IMR-90 (cell line): ENCODE measurements around the gene PXK. TPM values are rescaled to one million over a fixed set of nuclear protein-coding genes. Genes with fewer than 3 reads are reported as not detected.
A peak's percentile ranks its signal among the peaks of the same experiment; 100 is the strongest.

Source experiments
- ATAC-seq: fragments of 200-7000 bp; cut with Tn5 transposase; 2 replicates; pipeline ENCODE4 v1.9.1; 2020; ENCODE audit warnings: low read depth, mild to moderate bottlenecking, moderate library complexity
- BruUV-seq: library from RNA; stranded (reverse); fragments of 400-500 nt; replicated peaks from 2 replicates; lab custom pipeline; 2021; lab: Mats Ljungman, UMichigan
- CTCF ChIA-PET: fragments of 300-600 bp; formaldehyde crosslinking; extraction: SDS; loops from one replicate; lab custom pipeline; 2021; ENCODE audit warnings: antibody characterized with exemption; lab: Yijun Ruan, JAX
- POLR2A ChIA-PET: fragments of 300-600 bp; sonication (Branson Sonifier 250); formaldehyde crosslinking; loops from one replicate; lab custom pipeline; 2022; ENCODE audit warnings: antibody characterized with exemption; ENCODE audit not compliant: unreplicated experiment; lab: Charles Lee
- DNase-seq: peaks from one replicate; pipeline ENCODE4 v3.0.0; 2013
- H2AFZ ChIP-seq: replicated peaks from 2 replicates; pipeline ENCODE3; 2013; ENCODE audit warnings: low read length, mild to moderate bottlenecking; ENCODE audit not compliant: poor library complexity
- H2AK5ac ChIP-seq: 2 replicates; pipeline ENCODE4 v1.6.1; 2013; ENCODE audit warnings: low read depth, low read length, inconsistent platforms
- H2AK9ac ChIP-seq: replicated peaks from 2 replicates; pipeline ENCODE3; 2013; ENCODE audit warnings: mild to moderate bottlenecking, low read depth, low read length, moderate library complexity; ENCODE audit not compliant: poor library complexity
- H2BK120ac ChIP-seq: 2 replicates; pipeline ENCODE4 v1.6.1; 2013; ENCODE audit warnings: low read depth, low read length, inconsistent platforms
- H2BK15ac ChIP-seq: 3 replicates; pipeline ENCODE4 v1.6.1; 2013; ENCODE audit warnings: low read depth, low read length, inconsistent platforms
- H2BK20ac ChIP-seq: 2 replicates; pipeline ENCODE4 v1.6.1; 2013; ENCODE audit warnings: low read depth, mild to moderate bottlenecking, inconsistent platforms, low read length, moderate library complexity
- H2BK5ac ChIP-seq: 2 replicates; pipeline ENCODE4 v1.6.1; 2013; ENCODE audit warnings: mild to moderate bottlenecking, low read depth, low read length, inconsistent platforms; ENCODE audit not compliant: poor library complexity, severe bottlenecking
- H3K14ac ChIP-seq: replicated peaks from 2 replicates; pipeline ENCODE4 v1.6.1; 2013; ENCODE audit warnings: low read depth, low read length, inconsistent platforms
- H3K18ac ChIP-seq: 2 replicates; pipeline ENCODE4 v1.6.1; 2013; ENCODE audit warnings: low read depth, low read length, control low read depth
- H3K23ac ChIP-seq: 2 replicates; pipeline ENCODE4 v1.6.1; 2013; ENCODE audit warnings: low read depth, low read length, inconsistent platforms
- H3K27ac ChIP-seq: 2 replicates; pipeline ENCODE4 v1.5.1; 2013; ENCODE audit warnings: mild to moderate bottlenecking, control low read depth, low read length; ENCODE audit not compliant: insufficient read depth
- H3K27me3 ChIP-seq: 2 replicates; pipeline ENCODE4 v1.6.1; 2013; ENCODE audit warnings: low read length; ENCODE audit not compliant: control insufficient read depth, insufficient read depth
- H3K36me3 ChIP-seq: 2 replicates; pipeline ENCODE4 v1.6.1; 2013; ENCODE audit warnings: low read length, mixed read lengths; ENCODE audit not compliant: control insufficient read depth, insufficient read depth
- H3K4ac ChIP-seq: 2 replicates; pipeline ENCODE4 v1.6.1; 2013; ENCODE audit warnings: low read depth, low read length, inconsistent platforms
- H3K4me1 ChIP-seq: 2 replicates; pipeline ENCODE4 v1.6.1; 2013; ENCODE audit warnings: low read length, mixed read lengths; ENCODE audit not compliant: control insufficient read depth, insufficient read depth
- H3K4me2 ChIP-seq: 2 replicates; pipeline ENCODE4 v1.6.1; 2013; ENCODE audit warnings: low read depth, mild to moderate bottlenecking, control low read depth, low read length, moderate library complexity
- H3K4me3 ChIP-seq: 2 replicates; pipeline ENCODE4 v1.5.1; 2013; ENCODE audit warnings: low read depth, mild to moderate bottlenecking, control low read depth, low read length, moderate library complexity; ENCODE audit not compliant: insufficient read depth
- H3K56ac ChIP-seq: 2 replicates; pipeline ENCODE4 v1.6.1; 2013; ENCODE audit warnings: low read length, inconsistent platforms; ENCODE audit not compliant: insufficient read depth; ENCODE audit errors: extremely low read depth
- H3K79me1 ChIP-seq, 2 experiments: 2 replicates each; pipeline ENCODE4 v1.6.1; 2013; ENCODE audit warnings: low read length in 2 of 2, inconsistent platforms in 1 of 2, low read depth in 1 of 2
- H3K9ac ChIP-seq: 2 replicates; pipeline ENCODE4 v1.6.1; 2013; ENCODE audit warnings: low read depth, low read length, control low read depth
- H3K9me1 ChIP-seq: 2 replicates; pipeline ENCODE4 v1.6.1; 2013; ENCODE audit warnings: low read length, inconsistent platforms; ENCODE audit not compliant: insufficient read depth
- H3K9me3 ChIP-seq: 2 replicates; pipeline ENCODE4 v1.6.1; 2013; ENCODE audit warnings: low read length; ENCODE audit not compliant: control insufficient read depth, insufficient read depth
- H4K20me1 ChIP-seq: 2 replicates; pipeline ENCODE4 v1.6.1; 2013; ENCODE audit warnings: low read length, inconsistent platforms; ENCODE audit not compliant: insufficient read depth
- H4K5ac ChIP-seq: 2 replicates; pipeline ENCODE4 v1.6.1; 2013; ENCODE audit warnings: mild to moderate bottlenecking, low read depth, low read length, control low read depth
- H4K8ac ChIP-seq, 2 experiments: 2 replicates each; pipeline ENCODE4 v1.6.1; 2013; ENCODE audit warnings: low read depth in 2 of 2, low read length in 2 of 2, control low read depth in 1 of 2, inconsistent platforms in 1 of 2
- H4K91ac ChIP-seq: 2 replicates; pipeline ENCODE4 v1.6.1; 2013; ENCODE audit warnings: low read depth, low read length, inconsistent platforms; ENCODE audit not compliant: insufficient read depth
- BHLHE40 ChIP-seq: fragments of 150-350 bp; IDR thresholded peaks from 2 replicates; pipeline ENCODE4 v1.6.1; 2016; ENCODE audit warnings: mild to moderate bottlenecking, low read depth, low read length
- FOS ChIP-seq: fragments of 150-350 bp; IDR thresholded peaks from 2 replicates; pipeline ENCODE4 v1.6.1; 2016; ENCODE audit warnings: low read depth, low read length
- MAFK ChIP-seq: IDR thresholded peaks from 2 replicates; pipeline ENCODE4 v1.6.1; 2012; ENCODE audit warnings: low read depth, low read length, improper control_type of control experiment
- MXI1 ChIP-seq: IDR thresholded peaks from 2 replicates; pipeline ENCODE4 v1.6.1; 2012; ENCODE audit warnings: low read depth, mild to moderate bottlenecking, low read length, moderate library complexity, borderline replicate concordance
- POLR2A ChIP-seq: IDR thresholded peaks from 2 replicates; pipeline ENCODE4 v1.6.1; 2012; ENCODE audit warnings: mild to moderate bottlenecking, low read depth, low read length
- RAD21 ChIP-seq: IDR thresholded peaks from 2 replicates; pipeline ENCODE4 v1.6.1; 2012; ENCODE audit warnings: low read length, improper control_type of control experiment
- RFX5 ChIP-seq: IDR thresholded peaks from 2 replicates; pipeline ENCODE4 v1.8.0; 2012; ENCODE audit warnings: low read depth, mild to moderate bottlenecking, low read length, moderate library complexity
- SMC3 ChIP-seq: fragments of 150-350 bp; IDR thresholded peaks from 2 replicates; pipeline ENCODE4 v1.6.1; 2016; ENCODE audit warnings: low read depth, mild to moderate bottlenecking, antibody characterized with exemption, low read length, moderate library complexity
- USF2 ChIP-seq: fragments of 150-350 bp; IDR thresholded peaks from 2 replicates; pipeline ENCODE4 v1.6.1; 2017; ENCODE audit warnings: mild to moderate bottlenecking, antibody characterized with exemption, low read length, low read depth
- WGBS, 2 experiments: methylation state at CpG; one replicate each; pipeline versions ENCODE4 v1.1.5 to v1.1.7; 2013; ENCODE audit warnings: missing lambda C conversion rate in 2 of 2; ENCODE audit not compliant: insufficient read length in 1 of 2; ENCODE audit errors: extremely low coverage in 2 of 2; 5-methylcytosine and 5-hydroxymethylcytosine counted together
- dilution Hi-C: fragments of 300-500 bp; cut with HindIII; formaldehyde crosslinking; loops from one replicate; pipeline ENCODE4 v1.14.3; 2018; ENCODE audit warnings: low sequenced_read_pairs; ENCODE audit not compliant: unreplicated experiment
- in situ Hi-C: fragments of 300-500 bp; cut with MboI; formaldehyde crosslinking; loops from 3 replicates; pipeline ENCODE4 v1.14.3; 2019; ENCODE audit warnings: low sequenced_read_pairs, inconsistent platforms, mixed read lengths
- intact Hi-C: fragments of 100-400 bp; cut with micrococcal nuclease; formaldehyde crosslinking; loops from 2 replicates; pipeline ENCODE4 v1.10.0; 2022
- polyA plus RNA-seq, 3 experiments: library from polyadenylated mRNA; depleted of rRNA; stranded (reverse); fragments of >200 nt; gene quantifications; 2 replicates each; pipeline ENCODE4 v1.2.3, GENCODE V29; 2012; ENCODE audit warnings: low replicate concordance in 1 of 3
- total RNA-seq: library from RNA; depleted of rRNA; stranded (reverse); fragments of >200 nt; gene quantifications from 2 replicates; pipeline ENCODE4 v1.2.3, GENCODE V29; 2012
- TF ChIP-seq, protein P1 (sequence below): fragments of 150-350 bp; IDR thresholded peaks from 2 replicates; pipeline ENCODE4 v1.6.1; 2016; ENCODE audit warnings: low read depth, mild to moderate bottlenecking, low read length, moderate library complexity, borderline replicate concordance
- TF ChIP-seq, protein P2 (sequence below): conservative IDR thresholded peaks from 2 replicates; pipeline ENCODE4 v1.5.1; 2012; ENCODE audit warnings: mild to moderate bottlenecking, low read depth, low read length, improper control_type of control experiment

The PXK gene
- total and polyA plus RNA-seq, 2 of the 4 experiments (the other 2 are of a cell fraction): 14.3 to 17.7 TPM

GRCh38 chr3:58349792-58350626, 17.3 kb downstream of the PXK start:
- POLR2A ChIA-PET: interaction anchor here (1.4 kb wide), 1 partner anchor 14 kb away, joined by 3 read pairs; no protein-coding TSS in a partner anchor
- H3K9me3 ChIP-seq: no peaks in the 10 kb centered on the region
- ATAC-seq: peak; percentile 7; the same call in 1 of the 2 replicates
- H2AK9ac ChIP-seq: peak overlapping the region; percentile 4
- peak overlapping the region; percentile 44; the same call in 1 of the 2 replicates for H3K14ac ChIP-seq
- peak overlapping the region; percentile 19 for H2AFZ ChIP-seq
- intact Hi-C loops: loop anchor here (5.0 kb wide), 1 partner anchor 37 kb away; no protein-coding TSS in a partner anchor
- no peak overlapping the region for H3K9ac ChIP-seq
- no CpG with 5 or more reads among the region's 7 CpGs for WGBS, 2 experiments
- peak overlapping the region; percentile 63 for H2BK5ac ChIP-seq
- peak overlapping the region; percentile 67; the same call in 1 of the 2 replicates for H3K4me2 ChIP-seq
- H2BK120ac ChIP-seq: peak overlapping the region; percentile 67
- H3K36me3 ChIP-seq: peaks cover 9% of the 10 kb centered on the region; the same call in 1 of the 2 replicates
- dilution Hi-C loops: no loop called here
- peak overlapping the region; percentile 4; the same call in 1 of the 2 replicates for H3K27ac ChIP-seq
- peak overlapping the region; percentile 27 for H4K5ac ChIP-seq
- peak overlapping the region; percentile 53 for H3K23ac ChIP-seq
- H2BK15ac ChIP-seq: peak overlapping the region; percentile 24; the same call in 1 of the 3 replicates
- peaks cover 13% of the 10 kb centered on the region; the same call in 1 of the 2 replicates for H4K20me1 ChIP-seq
- peaks cover 48 to 71% of the 10 kb centered on the region in 2 experiments for H3K79me1 ChIP-seq
- DNase-seq: no peak
- H2BK20ac ChIP-seq: peak overlapping the region; percentile 56
- peak overlapping the region; percentile 12; the same call in 1 of the 2 replicates for H4K91ac ChIP-seq
- H3K4ac ChIP-seq: peak overlapping the region; percentile 76
- no peaks in the 10 kb centered on the region for H3K27me3 ChIP-seq
- peaks cover 11% of the 10 kb centered on the region for H3K4me1 ChIP-seq
- H3K9me1 ChIP-seq: peaks cover 19% of the 10 kb centered on the region
- peak overlapping the region in 1 of 2 experiments; percentile 69; a peak in 1 of 4 replicates for H4K8ac ChIP-seq
- CTCF ChIA-PET: interaction anchor here (0.9 kb wide), 1 partner anchor 38 kb away, joined by 3 read pairs; no protein-coding TSS in a partner anchor
- no peak overlapping the region for H3K4me3 ChIP-seq
- in situ Hi-C loops: no loop called here
- H3K56ac ChIP-seq: no peak overlapping the region
- no TSS peak for BruUV-seq
- no peak for TF ChIP-seq POLR2A
- no peak for TF ChIP-seq MXI1
- no peak for TF ChIP-seq RAD21
- TF ChIP-seq, protein P1, sequence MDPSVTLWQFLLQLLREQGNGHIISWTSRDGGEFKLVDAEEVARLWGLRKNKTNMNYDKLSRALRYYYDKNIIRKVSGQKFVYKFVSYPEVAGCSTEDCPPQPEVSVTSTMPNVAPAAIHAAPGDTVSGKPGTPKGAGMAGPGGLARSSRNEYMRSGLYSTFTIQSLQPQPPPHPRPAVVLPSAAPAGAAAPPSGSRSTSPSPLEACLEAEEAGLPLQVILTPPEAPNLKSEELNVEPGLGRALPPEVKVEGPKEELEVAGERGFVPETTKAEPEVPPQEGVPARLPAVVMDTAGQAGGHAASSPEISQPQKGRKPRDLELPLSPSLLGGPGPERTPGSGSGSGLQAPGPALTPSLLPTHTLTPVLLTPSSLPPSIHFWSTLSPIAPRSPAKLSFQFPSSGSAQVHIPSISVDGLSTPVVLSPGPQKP: no peak
- no peak for TF ChIP-seq USF2
- no peak for TF ChIP-seq SMC3
- TF ChIP-seq, protein P2, sequence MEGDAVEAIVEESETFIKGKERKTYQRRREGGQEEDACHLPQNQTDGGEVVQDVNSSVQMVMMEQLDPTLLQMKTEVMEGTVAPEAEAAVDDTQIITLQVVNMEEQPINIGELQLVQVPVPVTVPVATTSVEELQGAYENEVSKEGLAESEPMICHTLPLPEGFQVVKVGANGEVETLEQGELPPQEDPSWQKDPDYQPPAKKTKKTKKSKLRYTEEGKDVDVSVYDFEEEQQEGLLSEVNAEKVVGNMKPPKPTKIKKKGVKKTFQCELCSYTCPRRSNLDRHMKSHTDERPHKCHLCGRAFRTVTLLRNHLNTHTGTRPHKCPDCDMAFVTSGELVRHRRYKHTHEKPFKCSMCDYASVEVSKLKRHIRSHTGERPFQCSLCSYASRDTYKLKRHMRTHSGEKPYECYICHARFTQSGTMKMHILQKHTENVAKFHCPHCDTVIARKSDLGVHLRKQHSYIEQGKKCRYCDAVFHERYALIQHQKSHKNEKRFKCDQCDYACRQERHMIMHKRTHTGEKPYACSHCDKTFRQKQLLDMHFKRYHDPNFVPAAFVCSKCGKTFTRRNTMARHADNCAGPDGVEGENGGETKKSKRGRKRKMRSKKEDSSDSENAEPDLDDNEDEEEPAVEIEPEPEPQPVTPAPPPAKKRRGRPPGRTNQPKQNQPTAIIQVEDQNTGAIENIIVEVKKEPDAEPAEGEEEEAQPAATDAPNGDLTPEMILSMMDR: no peak
- TF ChIP-seq FOS: no peak
- TF ChIP-seq RFX5: no peak
- TF ChIP-seq MAFK: no peak
- TF ChIP-seq BHLHE40: no peak
- H3K18ac ChIP-seq: peak overlapping the region; percentile 44
- peak overlapping the region; percentile 63 for H2AK5ac ChIP-seq
